Adrenal gland (tissue), 5 donors: ENCODE data around the gene COMMD4.

Experiments
- POLR2A ChIP-seq, 2 donors: fragments of 450-650 bp; IDR thresholded peaks; one replicate each; pipeline ENCODE4 v1.6.1; 2017; ENCODE audit warnings: antibody characterized with exemption in 2 of 2, mild to moderate bottlenecking in 2 of 2, moderate library complexity in 1 of 2
- TF ChIP-seq, protein P1 (sequence below), 6 experiments: fragments of 450-650 bp in 4 of 6; fragments of 200-600 bp in 2 of 6; sonication (generic) in 1 of 6; IDR thresholded peaks; 1 replicate in 5 of 6; 2 replicates in 1 of 6; pipeline versions ENCODE4 v1.5.1 to v1.8.0; 2016 to 2021; ENCODE audit warnings: antibody characterized with exemption in 6 of 6, mild to moderate bottlenecking in 2 of 6, moderate library complexity in 1 of 6
- donor health status: DM: no; HTN: no; CAD: no.

DNA sequence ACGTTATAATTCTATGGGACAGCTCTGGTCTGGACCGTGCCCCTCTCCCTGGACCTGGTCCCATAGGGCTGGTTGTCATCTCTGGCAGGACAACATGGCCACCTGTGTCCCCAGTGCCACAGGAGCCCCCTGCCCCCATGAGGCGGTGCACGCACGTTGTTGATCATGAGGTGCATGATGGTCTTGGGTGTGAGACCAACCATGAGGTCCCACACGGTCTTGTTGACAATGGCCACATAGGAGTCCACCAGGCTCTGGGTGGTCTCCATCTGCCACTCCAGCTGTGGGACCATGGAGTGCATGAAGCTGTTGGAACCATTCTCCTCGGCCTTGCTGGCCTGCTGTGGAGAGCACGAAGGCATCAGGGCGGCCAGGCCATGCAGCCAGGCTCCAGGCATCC lies 33.5 kb upstream of the COMMD4 start:
- TF ChIP-seq, protein P1, sequence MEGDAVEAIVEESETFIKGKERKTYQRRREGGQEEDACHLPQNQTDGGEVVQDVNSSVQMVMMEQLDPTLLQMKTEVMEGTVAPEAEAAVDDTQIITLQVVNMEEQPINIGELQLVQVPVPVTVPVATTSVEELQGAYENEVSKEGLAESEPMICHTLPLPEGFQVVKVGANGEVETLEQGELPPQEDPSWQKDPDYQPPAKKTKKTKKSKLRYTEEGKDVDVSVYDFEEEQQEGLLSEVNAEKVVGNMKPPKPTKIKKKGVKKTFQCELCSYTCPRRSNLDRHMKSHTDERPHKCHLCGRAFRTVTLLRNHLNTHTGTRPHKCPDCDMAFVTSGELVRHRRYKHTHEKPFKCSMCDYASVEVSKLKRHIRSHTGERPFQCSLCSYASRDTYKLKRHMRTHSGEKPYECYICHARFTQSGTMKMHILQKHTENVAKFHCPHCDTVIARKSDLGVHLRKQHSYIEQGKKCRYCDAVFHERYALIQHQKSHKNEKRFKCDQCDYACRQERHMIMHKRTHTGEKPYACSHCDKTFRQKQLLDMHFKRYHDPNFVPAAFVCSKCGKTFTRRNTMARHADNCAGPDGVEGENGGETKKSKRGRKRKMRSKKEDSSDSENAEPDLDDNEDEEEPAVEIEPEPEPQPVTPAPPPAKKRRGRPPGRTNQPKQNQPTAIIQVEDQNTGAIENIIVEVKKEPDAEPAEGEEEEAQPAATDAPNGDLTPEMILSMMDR (IDR thresholded peaks at IDR 0.05): no peak
- TF ChIP-seq POLR2A (IDR thresholded peaks at IDR 0.05): no peak
